GM12872 (cell line): ENCODE data around the gene ZNF181.

Source experiments
- CTCF ChIP-seq: IDR thresholded peaks from 3 replicates; pipeline ENCODE4 v1.5.1; 2011; ENCODE audit warnings: low read depth, mild to moderate bottlenecking, low read length, moderate library complexity; ENCODE audit not compliant: insufficient read depth

Gene ZNF181

GRCh38 chr19:34733746-34734536, at the start of gene ZNF181:
TSS of gene ZNF181 (plus strand) at chr19:34734243. CDS start at chr19:34735038, 795 bp downstream.
- no peak for TF ChIP-seq CTCF

GRCh38 chr19:34686455-34686854, 47.6 kb upstream of the ZNF181 start:
- no peak for TF ChIP-seq CTCF

GRCh38 chr19:34687348-34687747, 46.7 kb upstream of the ZNF181 start:
- TF ChIP-seq CTCF = no peak

- TF ChIP-seq CTCF = no peak
Measured at GRCh38 chr19:34688592-34688991, 45.5 kb upstream of the ZNF181 start.

- TF ChIP-seq CTCF = no peak
Measured at GRCh38 chr19:34690372-34690771, 43.7 kb upstream of the ZNF181 start.

GRCh38 chr19:34692549-34692948, 41.5 kb upstream of the ZNF181 start:
- TF ChIP-seq CTCF = no peak

- no peak for TF ChIP-seq CTCF
Measured at GRCh38 chr19:34707661-34708060, 26.4 kb upstream of the ZNF181 start.
